B cell (primary cell): ENCODE measurements around the gene ADAMTS12. TPM values are rescaled to one million over a fixed set of nuclear protein-coding genes. Genes with fewer than 3 reads are reported as not detected.

ENCODE experiments used
- ATAC-seq: fragments of 200-7000 bp; cut with Tn5 transposase; one replicate; pipeline ENCODE4 v1.10.0; 2021; ENCODE audit warnings: low read depth, mild to moderate bottlenecking, moderate number of reproducible peaks, moderate library complexity
- CTCF ChIA-PET: fragments of 350-600 bp; sonication (Branson Sonifier 250); formaldehyde crosslinking; loops from one replicate; lab custom pipeline; 2021; ENCODE audit warnings: antibody characterized with exemption, inconsistent platforms; lab: Charles Lee
- POLR2A ChIA-PET: fragments of 350-600 bp; sonication (Branson Sonifier 250); formaldehyde crosslinking; loops from one replicate; lab custom pipeline; 2021; ENCODE audit warnings: antibody characterized with exemption; lab: Charles Lee
- DNase-seq: peaks from one replicate; pipeline ENCODE4 v3.0.0; 2013
- H2AFZ ChIP-seq: 2 replicates; pipeline ENCODE4 v1.6.1; 2012; ENCODE audit warnings: mild to moderate bottlenecking, low read depth, low read length; ENCODE audit not compliant: insufficient read depth, poor library complexity, severe bottlenecking
- H3K27ac ChIP-seq, 2 donors: 1 replicate in 1 of 2; 2 replicates in 1 of 2; pipeline ENCODE4 v1.5.1; 2012 to 2013; ENCODE audit warnings: low read length in 2 of 2, mild to moderate bottlenecking in 2 of 2, moderate library complexity in 1 of 2
- H3K27me3 ChIP-seq, 4 experiments: fragments of 200-600 bp in 1 of 4; sonication (generic) in 1 of 4; replicated peaks in 1 of 4; 1 replicate in 2 of 4; 2 replicates in 2 of 4; pipeline versions ENCODE4 v1.6.1 to v1.7.0; 2013 to 2016; ENCODE audit warnings: low read length in 3 of 4, mild to moderate bottlenecking in 2 of 4, mixed read lengths in 1 of 4, moderate library complexity in 1 of 4; ENCODE audit not compliant: insufficient read depth in 4 of 4, control insufficient read depth in 3 of 4; ENCODE audit errors: control extremely low read depth in 1 of 4
- H3K36me3 ChIP-seq, 2 experiments: replicated peaks in 1 of 2; 1 replicate in 1 of 2; 2 replicates in 1 of 2; pipeline versions ENCODE4 v1.6.1 to v1.7.1; 2013; ENCODE audit warnings: low read length in 1 of 2; ENCODE audit not compliant: insufficient read depth in 2 of 2, control insufficient read depth in 1 of 2; ENCODE audit errors: control extremely low read depth in 1 of 2, extremely low read depth in 1 of 2
- H3K4me1 ChIP-seq, 2 donors: fragments of 200-600 bp in 1 of 2; sonication (generic) in 1 of 2; 1 replicate in 1 of 2; 2 replicates in 1 of 2; pipeline versions ENCODE4 v1.5.1 to v1.6.1; 2013 to 2017; ENCODE audit warnings: low read length in 2 of 2; ENCODE audit not compliant: control insufficient read depth in 2 of 2, insufficient read depth in 2 of 2
- H3K4me2 ChIP-seq: replicated peaks from 2 replicates; pipeline ENCODE3; 2012; ENCODE audit warnings: mild to moderate bottlenecking, low read depth, low read length; ENCODE audit not compliant: poor library complexity, severe bottlenecking
- H3K4me3 ChIP-seq, 5 experiments: fragments of 200-600 bp in 1 of 5; sonication (generic) in 1 of 5; 1 replicate in 3 of 5; 2 replicates in 2 of 5; pipeline versions ENCODE4 v1.5.1 to v1.7.0; 2011 to 2016; ENCODE audit warnings: low read length in 4 of 5, mild to moderate bottlenecking in 4 of 5, low read depth in 2 of 5, control low read depth in 1 of 5, moderate library complexity in 1 of 5; ENCODE audit not compliant: insufficient read depth in 1 of 5; ENCODE audit errors: control extremely low read depth in 1 of 5, extremely low read depth in 1 of 5
- H3K79me2 ChIP-seq: fragments of 200-600 bp; sonication (generic); one replicate; pipeline ENCODE4 v1.6.0; 2016; ENCODE audit warnings: low read length; ENCODE audit not compliant: control insufficient read depth, insufficient read depth
- H3K9ac ChIP-seq: fragments of 200-600 bp; sonication (generic); 2 replicates; pipeline ENCODE4 v1.6.1; 2017; ENCODE audit warnings: mild to moderate bottlenecking, low read length, moderate library complexity
- H3K9me3 ChIP-seq, 3 donors: one replicate each; pipeline versions ENCODE4 v1.6.1 to v1.7.1; 2013; ENCODE audit warnings: low read length in 2 of 3; ENCODE audit not compliant: control insufficient read depth in 2 of 3, insufficient read depth in 1 of 3; ENCODE audit errors: control extremely low read depth in 1 of 3
- H4K20me1 ChIP-seq: 2 replicates; pipeline ENCODE4 v1.6.0; 2012; ENCODE audit warnings: mild to moderate bottlenecking, low read length; ENCODE audit not compliant: insufficient read depth, control insufficient read depth, poor library complexity, severe bottlenecking
- H3K27ac Mint-ChIP-seq: one replicate; pipeline ENCODE4 v1.8.0; 2021; ENCODE audit warnings: mixed read lengths
- H3K27me3 Mint-ChIP-seq: one replicate; pipeline ENCODE4 v1.8.0; 2021; ENCODE audit warnings: mixed read lengths
- H3K4me1 Mint-ChIP-seq: one replicate; pipeline ENCODE4 v1.8.0; 2021; ENCODE audit warnings: mixed read lengths
- H3K4me3 Mint-ChIP-seq: one replicate; pipeline ENCODE4 v1.8.0; 2021; ENCODE audit warnings: mixed read lengths
- H3K9me3 Mint-ChIP-seq: one replicate; pipeline ENCODE4 v1.8.0; 2022; ENCODE audit warnings: mixed read lengths; ENCODE audit not compliant: insufficient read depth
- EZH2 ChIP-seq: IDR thresholded peaks from 2 replicates; pipeline ENCODE4 v1.6.1; 2012; ENCODE audit warnings: borderline replicate concordance, low read depth, mild to moderate bottlenecking, moderate library complexity, low read length; ENCODE audit not compliant: insufficient read depth, poor library complexity, severe bottlenecking
- WGBS: methylation state at CpG from one replicate; pipeline ENCODE4 v1.1.5; 2013; ENCODE audit warnings: missing lambda C conversion rate; ENCODE audit not compliant: insufficient coverage; 5-methylcytosine and 5-hydroxymethylcytosine counted together
- intact Hi-C: fragments of 100-400 bp; cut with micrococcal nuclease; formaldehyde crosslinking; loops from one replicate; pipeline ENCODE4 v1.10.0; 2022
- polyA plus RNA-seq: library from polyadenylated mRNA; depleted of rRNA; stranded (reverse); fragments of >200 nt; gene quantifications from 2 replicates; pipeline ENCODE4 v1.2.3, GENCODE V29; 2012
- total RNA-seq, 2 donors: library from RNA; stranded (reverse); fragments of 120-200 nt in 1 of 2; gene quantifications; 1 replicate in 1 of 2; 2 replicates in 1 of 2; pipeline versions ENCODE4 v1.2.3 to v1.2.4, GENCODE V29; 2013 to 2022
- TF ChIP-seq, protein P1 (sequence below): fragments of 200-600 bp; IDR thresholded peaks from one replicate; pipeline ENCODE4 v1.8.0; 2022; ENCODE audit warnings: antibody characterized with exemption, mild to moderate bottlenecking

The ADAMTS12 gene
- total and polyA plus RNA-seq, 2 donors (not counting 1 experiment from before 2014, with no cell fraction given): not detected

DNA sequence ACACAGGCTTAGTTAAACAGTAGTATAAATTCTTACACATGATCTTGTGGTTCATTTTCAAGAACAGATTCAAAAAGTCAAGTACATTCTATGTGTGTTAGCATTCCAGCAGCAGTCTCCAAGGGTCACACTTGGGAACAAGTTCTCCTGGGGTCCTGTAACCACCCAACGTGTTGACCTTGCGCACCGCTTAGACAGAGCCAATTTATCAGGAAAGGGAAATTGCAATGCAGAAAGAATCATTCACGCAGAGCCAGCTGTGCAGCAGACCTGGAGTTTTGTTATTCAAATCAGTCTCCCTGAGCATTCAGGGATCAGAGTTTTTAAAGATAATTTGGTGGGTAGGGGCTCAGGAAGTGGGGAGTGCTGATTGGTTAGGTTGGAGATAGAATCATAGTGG lies 35.9 kb upstream of the ADAMTS12 start:
- H3K4me3 Mint-ChIP-seq: no peak overlapping the region
- Histone ChIP-seq H3K36me3 (no peaks in the 10 kb centered on the region), H3K4me2 (no peak overlapping the region), H3K9me3 (no peaks in the 10 kb centered on the region), H3K4me1 (no peaks in the 10 kb centered on the region), H3K27ac (no peak overlapping the region), H2AFZ (no peak overlapping the region), H4K20me1 (no peaks in the 10 kb centered on the region), H3K79me2 (no peaks in the 10 kb centered on the region), H3K9ac (no peak overlapping the region), H3K27me3 (no peaks in the 10 kb centered on the region), H3K4me3 (no peak overlapping the region)
- WGBS: 75% methylated on average over 4 of the region's 4 CpGs
- peaks cover 6% of the 10 kb centered on the region for H3K4me1 Mint-ChIP-seq
- H3K27ac Mint-ChIP-seq: no peak overlapping the region
- TF ChIP-seq, protein P1, sequence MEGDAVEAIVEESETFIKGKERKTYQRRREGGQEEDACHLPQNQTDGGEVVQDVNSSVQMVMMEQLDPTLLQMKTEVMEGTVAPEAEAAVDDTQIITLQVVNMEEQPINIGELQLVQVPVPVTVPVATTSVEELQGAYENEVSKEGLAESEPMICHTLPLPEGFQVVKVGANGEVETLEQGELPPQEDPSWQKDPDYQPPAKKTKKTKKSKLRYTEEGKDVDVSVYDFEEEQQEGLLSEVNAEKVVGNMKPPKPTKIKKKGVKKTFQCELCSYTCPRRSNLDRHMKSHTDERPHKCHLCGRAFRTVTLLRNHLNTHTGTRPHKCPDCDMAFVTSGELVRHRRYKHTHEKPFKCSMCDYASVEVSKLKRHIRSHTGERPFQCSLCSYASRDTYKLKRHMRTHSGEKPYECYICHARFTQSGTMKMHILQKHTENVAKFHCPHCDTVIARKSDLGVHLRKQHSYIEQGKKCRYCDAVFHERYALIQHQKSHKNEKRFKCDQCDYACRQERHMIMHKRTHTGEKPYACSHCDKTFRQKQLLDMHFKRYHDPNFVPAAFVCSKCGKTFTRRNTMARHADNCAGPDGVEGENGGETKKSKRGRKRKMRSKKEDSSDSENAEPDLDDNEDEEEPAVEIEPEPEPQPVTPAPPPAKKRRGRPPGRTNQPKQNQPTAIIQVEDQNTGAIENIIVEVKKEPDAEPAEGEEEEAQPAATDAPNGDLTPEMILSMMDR: no peak
- no peak for TF ChIP-seq EZH2
- intact Hi-C loops: no loop called here
- no peak for DNase-seq
- H3K27me3 Mint-ChIP-seq: peaks cover 18% of the 10 kb centered on the region
- no peaks in the 10 kb centered on the region for H3K9me3 Mint-ChIP-seq
- CTCF ChIA-PET: no interaction called here
- ATAC-seq: no peak
- POLR2A ChIA-PET: no interaction called here

DNA sequence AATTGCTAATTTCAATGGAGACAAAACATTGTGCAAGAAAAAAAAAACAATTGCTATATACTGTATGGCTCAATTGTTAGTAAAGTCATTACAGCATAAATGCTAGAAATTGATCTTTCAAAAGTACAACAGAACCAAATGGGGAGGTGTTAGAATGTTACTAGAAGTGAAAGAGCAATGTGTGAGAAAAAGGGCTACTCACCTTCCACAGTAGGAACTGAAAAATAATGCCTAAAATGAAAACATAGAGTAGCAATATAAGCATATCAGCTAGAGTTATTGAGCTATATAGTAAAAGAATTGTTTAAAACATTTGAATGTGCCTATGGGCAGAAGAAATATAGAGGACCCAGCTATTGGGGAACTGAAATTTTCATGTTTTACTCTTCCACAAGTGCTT lies 33.5 kb upstream of the ADAMTS12 start:
- Mint-ChIP-seq H3K9me3 (no peaks in the 10 kb centered on the region), H3K27me3 (peaks cover 31% of the 10 kb centered on the region), H3K27ac (no peak overlapping the region), H3K4me1 (peaks cover 6% of the 10 kb centered on the region), H3K4me3 (no peak overlapping the region)
- ATAC-seq: no peak
- Histone ChIP-seq H3K79me2 (no peaks in the 10 kb centered on the region), H2AFZ (no peak overlapping the region), H3K4me2 (no peak overlapping the region), H3K36me3 (no peaks in the 10 kb centered on the region), H3K27ac (no peak overlapping the region), H3K9ac (no peak overlapping the region), H3K9me3 (peaks cover 0 to under 1% (median 0%) of the 10 kb centered on the region in 3 donors), H3K4me3 (no peak overlapping the region), H3K27me3 (peaks cover 0 to 4% (median 1%) of the 10 kb centered on the region in 4 experiments), H3K4me1 (no peaks in the 10 kb centered on the region), H4K20me1 (no peaks in the 10 kb centered on the region)
- POLR2A ChIA-PET: interaction anchor here (0.6 kb wide), 1 partner anchor 1090 kb away, joined by 3 read pairs; no protein-coding TSS in a partner anchor
- no peak for DNase-seq
- intact Hi-C loops: no loop called here
- TF ChIP-seq, protein P1: no peak
- no peak for TF ChIP-seq EZH2
- CTCF ChIA-PET: interaction anchor here (5.0 kb wide), 1 partner anchor 10 kb away, joined by 18 read pairs; the partner anchor contains the start of gene RXFP3
